Tibial nerve (tissue), 4 donors: ENCODE data around the gene LYPD5.

ENCODE experiments used
- CTCF ChIP-seq, 5 experiments: fragments of 200-600 bp in 3 of 5; fragments of 450-650 bp in 2 of 5; sonication (generic) in 3 of 5; IDR thresholded peaks; one replicate each; pipeline ENCODE4 v1.5.1; 2016 to 2019; ENCODE audit warnings: antibody characterized with exemption in 5 of 5, mild to moderate bottlenecking in 3 of 5, moderate library complexity in 2 of 5
- EP300 ChIP-seq, 2 donors: sonication (generic); formaldehyde crosslinking; IDR thresholded peaks; one replicate each; pipeline ENCODE4 v1.6.1; 2017; ENCODE audit warnings: antibody characterized with exemption in 2 of 2, mild to moderate bottlenecking in 1 of 2

DNA sequence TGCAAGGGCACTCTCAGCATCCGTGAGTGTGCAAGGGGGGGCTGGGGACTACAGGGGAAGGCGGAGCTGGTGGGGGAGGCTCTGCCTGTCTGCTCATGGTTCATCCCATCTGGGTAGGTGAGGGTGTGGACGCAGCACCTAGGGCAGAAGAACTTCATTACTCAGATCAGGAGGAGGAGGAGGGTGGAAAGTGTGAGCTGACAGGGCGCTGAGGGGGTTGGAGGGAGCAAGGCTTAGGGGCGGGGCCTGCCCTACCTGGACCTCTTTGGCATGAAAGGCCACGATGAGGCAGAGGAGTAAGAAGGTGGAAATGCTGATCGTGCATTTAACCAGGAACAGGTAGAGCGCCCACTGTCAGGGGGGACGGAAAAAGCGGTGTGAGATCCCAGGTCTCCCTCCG lies 26.0 kb downstream of the LYPD5 start:
- no peak for TF ChIP-seq CTCF (IDR thresholded peaks at IDR 0.05)
- no peak for TF ChIP-seq EP300 (IDR thresholded peaks at IDR 0.05)
